AG04449 (cell line): ENCODE results near the gene ZBTB38.

ENCODE experiments used
- CTCF ChIA-PET: fragments of 350-600 bp; formaldehyde crosslinking; extraction: SDS; loops from one replicate; lab custom pipeline; 2021; ENCODE audit warnings: antibody characterized with exemption; lab: Yijun Ruan, JAX
- POLR2A ChIA-PET: fragments of 400-600, 350-600 bp; formaldehyde crosslinking; extraction: SDS; loops from one replicate; lab custom pipeline; 2020; ENCODE audit warnings: antibody characterized with exemption, inconsistent platforms; lab: Yijun Ruan, JAX
- DNase-seq: peaks from one replicate; pipeline ENCODE4 v3.0.0-alpha.2; 2010; ENCODE audit warnings: low read depth, low spot score
- H3K4me3 ChIP-seq: 2 replicates; pipeline ENCODE4 v1.5.1; 2011; ENCODE audit warnings: low read depth, mild to moderate bottlenecking, control low read depth, low read length
- TF ChIP-seq, protein P1 (sequence below): IDR thresholded peaks from one replicate; pipeline ENCODE4 v1.5.1; 2011; ENCODE audit warnings: mild to moderate bottlenecking, moderate library complexity, low read length, control low read depth, inconsistent platforms; ENCODE audit not compliant: insufficient read depth; ENCODE audit errors: missing control alignments

ZBTB38 gene

DNA sequence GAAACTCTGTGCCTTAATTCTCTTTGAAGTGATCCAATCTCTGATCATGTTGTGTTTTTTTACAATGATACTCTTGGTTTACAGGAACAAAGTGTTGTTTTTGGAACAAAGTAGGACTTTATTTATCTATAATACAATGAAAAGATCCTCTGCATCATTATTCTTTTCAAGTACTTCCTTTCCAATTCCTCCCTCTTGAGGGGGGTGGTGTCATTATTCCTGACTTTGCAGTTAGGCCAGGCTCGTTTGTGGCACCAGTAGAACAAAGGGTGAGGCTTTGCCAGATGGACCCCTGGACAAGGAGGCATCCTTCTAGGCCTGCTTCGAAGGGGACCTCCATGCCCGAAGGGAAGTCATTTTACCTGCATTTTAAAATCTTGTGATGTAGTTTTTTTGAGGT lies 41.7 kb upstream of the ZBTB38 start:
- TF ChIP-seq, protein P1, sequence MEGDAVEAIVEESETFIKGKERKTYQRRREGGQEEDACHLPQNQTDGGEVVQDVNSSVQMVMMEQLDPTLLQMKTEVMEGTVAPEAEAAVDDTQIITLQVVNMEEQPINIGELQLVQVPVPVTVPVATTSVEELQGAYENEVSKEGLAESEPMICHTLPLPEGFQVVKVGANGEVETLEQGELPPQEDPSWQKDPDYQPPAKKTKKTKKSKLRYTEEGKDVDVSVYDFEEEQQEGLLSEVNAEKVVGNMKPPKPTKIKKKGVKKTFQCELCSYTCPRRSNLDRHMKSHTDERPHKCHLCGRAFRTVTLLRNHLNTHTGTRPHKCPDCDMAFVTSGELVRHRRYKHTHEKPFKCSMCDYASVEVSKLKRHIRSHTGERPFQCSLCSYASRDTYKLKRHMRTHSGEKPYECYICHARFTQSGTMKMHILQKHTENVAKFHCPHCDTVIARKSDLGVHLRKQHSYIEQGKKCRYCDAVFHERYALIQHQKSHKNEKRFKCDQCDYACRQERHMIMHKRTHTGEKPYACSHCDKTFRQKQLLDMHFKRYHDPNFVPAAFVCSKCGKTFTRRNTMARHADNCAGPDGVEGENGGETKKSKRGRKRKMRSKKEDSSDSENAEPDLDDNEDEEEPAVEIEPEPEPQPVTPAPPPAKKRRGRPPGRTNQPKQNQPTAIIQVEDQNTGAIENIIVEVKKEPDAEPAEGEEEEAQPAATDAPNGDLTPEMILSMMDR: no peak
- no peak for DNase-seq
- ChIA-PET POLR2A (no interaction called here), CTCF (interaction anchor here (1.5 kb wide), 2 partner anchors 14 to 133 kb away, joined by 3 to 9 read pairs; no protein-coding TSS in a partner anchor)
- no peak overlapping the region for H3K4me3 ChIP-seq

DNA sequence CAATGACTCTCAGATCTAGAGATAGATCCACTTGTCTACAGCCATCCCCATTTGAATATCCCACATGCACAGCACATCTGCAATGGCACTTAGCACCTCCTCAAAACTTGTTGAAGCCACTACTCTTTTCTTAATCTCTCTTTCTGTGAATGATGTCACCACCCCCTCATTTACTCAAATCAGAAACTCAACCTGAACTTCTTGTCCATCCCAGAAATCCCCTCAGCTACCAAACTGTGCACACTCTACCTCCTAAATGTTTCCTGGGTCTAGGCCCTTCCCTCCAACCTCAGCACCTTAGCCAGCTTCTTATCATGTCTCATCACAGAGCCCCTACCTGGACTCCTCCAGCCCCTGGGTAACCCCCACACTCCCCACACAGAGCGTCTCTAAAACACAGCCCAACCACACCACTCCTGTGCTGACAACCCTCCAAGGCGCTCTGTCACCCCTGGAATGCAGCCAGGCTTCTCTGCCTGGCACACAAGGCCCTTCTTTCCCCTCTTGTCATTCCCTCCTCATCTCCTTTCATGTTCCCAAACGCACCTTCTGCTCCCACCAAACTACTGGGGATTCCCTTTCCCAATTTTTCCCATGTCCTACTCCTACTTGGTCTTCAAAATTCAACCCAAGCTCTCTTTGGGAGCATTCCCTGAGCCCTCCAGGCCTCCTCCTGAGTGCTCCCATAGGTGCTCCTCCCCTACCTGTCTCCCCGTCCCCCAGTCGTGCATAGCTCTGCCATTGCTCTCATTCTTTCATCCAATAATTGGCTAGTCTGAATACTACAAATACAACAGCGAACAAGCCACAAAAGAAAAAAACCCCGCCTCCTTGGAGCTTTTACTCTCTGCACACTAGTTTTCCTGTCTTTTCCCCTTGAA lies 39.8 kb upstream of the ZBTB38 start:
- ChIA-PET POLR2A (no interaction called here), CTCF (interaction anchor here (0.9 to 1.5 kb wide), 6 partner anchors 14 to 137 kb away, joined by 3 to 6 read pairs (median 4); no protein-coding TSS in a partner anchor)
- no peak for DNase-seq
- H3K4me3 ChIP-seq: no peak overlapping the region
- TF ChIP-seq, protein P1: no peak

DNA sequence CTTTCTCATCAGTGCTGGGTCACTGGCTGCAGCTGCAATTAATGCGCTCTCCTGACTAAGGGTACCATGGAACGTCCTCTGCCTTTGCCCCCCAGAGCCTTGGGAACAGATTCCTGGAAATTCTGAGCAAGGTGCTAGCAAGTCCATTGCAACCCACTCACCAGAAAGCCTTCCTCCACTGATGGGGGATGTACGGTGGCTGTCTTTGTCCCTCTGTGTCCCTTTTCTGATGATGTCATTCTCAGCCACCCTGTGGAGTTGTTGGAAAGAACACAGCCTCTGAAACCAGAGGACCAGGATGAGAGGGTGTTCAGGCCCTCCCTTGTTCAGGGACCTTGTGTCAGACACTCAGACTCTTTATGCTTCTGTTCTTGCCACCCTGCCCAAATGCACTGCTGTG lies 38.1 kb upstream of the ZBTB38 start:
- CTCF ChIA-PET: interaction anchor here (1.5 to 4.1 kb wide), 5 partner anchors 8 to 124 kb away, joined by 4 to 38 read pairs (median 11); no protein-coding TSS in a partner anchor

DNA sequence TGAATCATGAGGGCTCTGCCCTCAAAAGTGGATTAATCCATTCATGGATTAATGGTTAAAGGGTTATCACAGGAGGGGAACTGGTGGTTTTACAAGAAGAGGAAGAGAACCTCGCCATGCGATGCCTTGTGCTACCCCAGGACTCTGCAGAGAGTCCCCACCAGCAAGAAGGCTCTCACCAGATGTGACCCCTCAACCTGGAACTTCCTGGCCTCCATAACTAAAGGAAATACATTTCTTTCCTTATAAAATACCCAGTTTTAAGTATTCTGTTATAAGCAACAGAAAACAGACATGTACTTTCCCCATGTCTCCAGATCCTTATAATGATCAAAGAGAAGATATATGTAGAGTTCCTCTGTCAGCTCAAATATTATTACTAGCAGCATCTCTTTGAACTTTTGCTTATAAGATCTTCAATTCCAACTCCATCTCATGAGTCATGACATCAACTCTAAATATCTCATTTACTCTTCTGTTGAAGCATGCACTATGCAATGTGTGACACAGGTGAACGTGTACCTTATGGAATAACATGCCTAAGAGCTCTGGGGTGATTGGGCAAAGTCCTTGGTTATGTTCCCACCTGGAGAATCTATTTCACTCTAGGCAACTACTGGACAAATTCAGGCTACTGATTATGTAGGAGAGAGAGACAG lies 37.5 kb upstream of the ZBTB38 start:
- no peak overlapping the region for H3K4me3 ChIP-seq
- POLR2A ChIA-PET: interaction anchor here (0.9 to 1.8 kb wide), 4 partner anchors 30 to 124 kb away, joined by 3 to 9 read pairs (median 3); no protein-coding TSS in a partner anchor
- DNase-seq: no peak
- TF ChIP-seq, protein P1: no peak
- CTCF ChIA-PET: interaction anchor here (0.9 to 4.1 kb wide), 5 partner anchors 8 to 124 kb away, joined by 3 to 38 read pairs (median 11); no protein-coding TSS in a partner anchor

More for the DNA sequence above, 38.1 kb upstream of the ZBTB38 start:
- DNase-seq: no peak
- POLR2A ChIA-PET: no interaction called here
- TF ChIP-seq, protein P1: no peak
- no peak overlapping the region for H3K4me3 ChIP-seq

DNA sequence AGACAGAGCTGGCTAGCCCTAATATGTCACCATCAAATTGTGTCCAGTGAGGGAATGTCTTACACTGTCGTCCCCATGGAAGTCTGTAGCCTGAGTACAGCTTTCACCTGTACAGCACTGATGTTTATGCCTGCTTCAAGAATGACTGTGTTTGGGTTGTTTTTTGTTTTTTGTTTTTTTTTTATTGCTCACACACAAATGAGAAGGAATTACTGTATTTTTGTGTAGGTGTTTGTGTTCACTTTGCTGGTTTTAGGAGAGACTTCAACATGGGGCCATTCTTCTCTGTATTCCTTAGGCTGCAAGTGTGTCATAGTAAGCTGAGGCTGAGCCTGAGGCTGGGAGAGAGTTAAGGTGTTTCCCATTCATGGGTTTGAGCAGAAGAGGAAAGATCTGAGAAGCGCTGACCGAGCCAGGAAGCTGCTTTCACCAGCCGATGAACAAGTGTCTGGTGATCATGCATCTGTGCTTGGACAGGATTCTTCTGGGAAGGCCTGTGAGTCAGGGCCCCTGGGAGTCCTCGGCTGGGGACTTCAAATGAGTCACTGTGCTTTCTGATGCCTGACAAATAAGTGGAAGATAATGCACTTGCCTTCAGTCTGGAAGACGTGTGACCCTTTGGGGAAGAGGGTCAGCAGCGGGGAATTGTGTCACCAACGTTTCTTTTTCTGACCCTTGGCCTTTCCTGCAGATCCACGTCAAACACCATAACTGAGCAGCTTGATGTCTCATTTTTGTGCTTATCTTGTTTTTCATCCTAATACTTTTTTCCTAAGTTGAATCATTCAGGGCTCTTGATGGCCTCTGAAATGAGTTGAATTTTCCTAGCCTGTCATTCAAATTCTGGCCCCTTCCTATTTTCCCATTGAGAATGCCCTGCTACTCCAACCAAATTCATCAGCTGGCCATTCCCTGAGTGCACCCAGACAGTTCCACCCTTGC lies 36.7 kb upstream of the ZBTB38 start:
- DNase-seq: peak; percentile 90
- ChIA-PET POLR2A (interaction anchor here (0.9 to 1.8 kb wide), 5 partner anchors 20 to 123 kb away, joined by 3 to 9 read pairs (median 3); no protein-coding TSS in a partner anchor), CTCF (interaction anchor here (0.7 to 4.1 kb wide), 8 partner anchors 9 to 133 kb away, joined by 3 to 38 read pairs (median 6); no protein-coding TSS in a partner anchor)
- TF ChIP-seq, protein P1: no peak
- H3K4me3 ChIP-seq: no peak overlapping the region
